GM21367 (cell line): ENCODE measurements around the gene AP1AR.
"Not testable (repeated sequence)": the region's sequence is repeated elsewhere in the genome, so short reads cannot be mapped to it uniquely, and the experiment has no call there.

ENCODE experiments used
- ATAC-seq: cut with Tn5 transposase; IDR thresholded peaks from one replicate; pipeline ENCODE4 v1.9.1; 2021; ENCODE audit not compliant: unreplicated experiment

The AP1AR gene

DNA sequence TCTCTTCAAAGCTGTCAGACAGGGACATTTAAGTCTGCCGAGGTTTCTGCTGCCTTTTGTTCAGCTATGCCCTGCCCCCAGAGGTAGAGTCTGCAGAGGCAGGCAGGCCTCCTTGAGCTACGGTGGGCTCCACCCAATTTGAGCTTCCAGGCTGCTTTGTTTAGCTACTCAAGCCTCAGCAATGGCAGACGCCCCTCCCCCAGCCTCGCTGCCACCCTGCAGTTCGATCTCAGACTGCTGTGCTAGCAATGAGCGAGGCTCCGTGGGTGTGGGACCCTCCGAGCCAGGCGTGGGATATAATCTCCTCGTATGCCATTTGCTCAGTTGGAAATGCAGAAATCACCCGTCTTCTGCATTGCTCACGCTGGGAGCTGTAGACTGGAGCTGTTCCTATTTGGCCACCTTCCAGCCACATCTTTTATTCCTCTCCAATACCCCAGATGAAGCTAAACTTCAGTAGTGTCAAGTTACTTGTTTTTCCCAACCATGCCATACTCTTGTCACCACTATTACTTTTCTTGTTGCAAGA, 77.7 kb downstream of the AP1AR start:
- ATAC-seq: not testable (repeated sequence)

DNA sequence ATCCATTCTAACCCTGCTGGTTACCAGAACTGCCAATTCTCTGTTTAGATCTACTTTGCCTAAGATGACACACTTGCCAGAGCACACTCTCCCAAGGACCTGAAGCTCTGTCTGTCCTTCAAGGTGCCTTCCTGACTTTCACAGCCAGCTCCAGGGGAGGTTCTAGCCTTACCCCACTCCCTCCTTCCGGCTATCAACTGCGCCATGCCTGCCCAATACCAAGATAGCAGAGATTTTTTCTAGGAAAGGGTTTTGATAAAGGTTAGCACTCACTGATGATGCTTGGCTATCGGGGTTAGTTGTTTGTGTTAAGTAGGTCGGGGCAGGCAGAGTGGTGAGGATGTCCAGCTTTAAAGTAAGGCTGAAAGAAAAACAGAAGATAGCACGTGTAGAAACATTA, 79.9 kb downstream of the AP1AR start:
- no peak for ATAC-seq

DNA sequence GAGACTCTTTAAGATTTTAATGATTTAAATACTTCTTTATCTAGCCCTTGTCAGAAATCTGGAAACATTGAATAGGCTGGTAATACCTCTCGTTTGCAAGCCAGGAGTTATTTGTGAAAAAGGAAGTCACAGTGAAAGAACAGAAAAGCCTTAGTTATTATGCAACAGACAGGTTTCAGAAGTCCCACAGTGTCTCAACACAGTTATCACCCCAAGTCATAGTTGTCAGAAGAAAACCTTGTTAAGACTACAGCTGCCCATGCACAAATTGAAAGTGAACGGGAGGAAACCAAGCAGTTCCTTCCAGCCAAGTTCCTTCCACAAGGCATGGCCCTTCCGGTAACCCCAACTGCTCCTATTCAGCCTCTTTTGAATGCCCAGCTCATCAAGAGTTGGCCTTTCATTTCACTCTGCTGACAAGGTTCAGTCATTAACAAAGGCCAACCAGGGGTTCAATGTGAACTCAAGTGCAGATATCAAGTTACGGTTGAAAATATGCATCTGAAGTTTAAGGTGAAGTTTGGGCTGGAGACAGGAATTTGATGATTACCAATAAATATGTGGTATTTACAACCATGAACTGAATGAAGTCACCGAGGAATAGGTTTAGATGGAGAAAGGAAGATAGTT, 81.1 kb downstream of the AP1AR start:
- ATAC-seq: peak; percentile 96

DNA sequence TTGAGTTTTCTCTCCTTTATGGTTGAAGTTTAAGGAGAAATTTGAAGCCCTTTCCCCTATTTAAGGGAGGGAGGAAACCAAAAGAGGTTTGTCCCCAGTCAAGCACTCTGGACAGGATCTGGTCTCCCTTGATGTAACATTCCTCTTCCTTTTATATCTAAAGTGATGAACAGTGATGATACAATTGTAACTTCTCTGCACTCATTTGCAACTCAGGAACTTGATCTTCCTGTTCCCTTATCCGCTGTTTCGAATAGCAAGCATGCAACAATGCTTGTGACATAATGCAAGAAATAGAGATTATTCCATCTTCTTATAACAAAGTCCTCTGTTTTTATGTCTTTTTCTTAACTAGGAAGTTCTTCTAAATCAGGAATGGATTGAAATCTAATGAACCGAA, 83.9 kb downstream of the AP1AR start:
- ATAC-seq: no peak

DNA sequence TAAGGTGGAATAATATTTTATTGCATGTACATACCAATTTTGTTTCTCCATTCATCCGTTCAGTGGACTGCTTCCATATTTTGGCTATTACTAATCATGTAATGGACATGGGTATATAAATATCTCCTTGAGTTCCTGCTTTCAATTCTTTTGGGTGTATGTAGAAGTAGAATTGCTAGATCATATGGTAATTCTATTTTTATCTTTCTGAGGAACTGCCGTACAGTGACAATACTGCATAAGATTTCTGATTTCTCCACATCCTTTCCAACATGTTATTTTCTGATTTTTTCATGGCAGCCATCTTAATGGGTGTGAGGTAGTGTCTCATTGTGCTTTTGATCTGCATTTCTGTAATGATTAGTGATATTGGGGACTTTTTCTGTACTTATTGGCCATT, 84.8 kb downstream of the AP1AR start:
- no peak for ATAC-seq

DNA sequence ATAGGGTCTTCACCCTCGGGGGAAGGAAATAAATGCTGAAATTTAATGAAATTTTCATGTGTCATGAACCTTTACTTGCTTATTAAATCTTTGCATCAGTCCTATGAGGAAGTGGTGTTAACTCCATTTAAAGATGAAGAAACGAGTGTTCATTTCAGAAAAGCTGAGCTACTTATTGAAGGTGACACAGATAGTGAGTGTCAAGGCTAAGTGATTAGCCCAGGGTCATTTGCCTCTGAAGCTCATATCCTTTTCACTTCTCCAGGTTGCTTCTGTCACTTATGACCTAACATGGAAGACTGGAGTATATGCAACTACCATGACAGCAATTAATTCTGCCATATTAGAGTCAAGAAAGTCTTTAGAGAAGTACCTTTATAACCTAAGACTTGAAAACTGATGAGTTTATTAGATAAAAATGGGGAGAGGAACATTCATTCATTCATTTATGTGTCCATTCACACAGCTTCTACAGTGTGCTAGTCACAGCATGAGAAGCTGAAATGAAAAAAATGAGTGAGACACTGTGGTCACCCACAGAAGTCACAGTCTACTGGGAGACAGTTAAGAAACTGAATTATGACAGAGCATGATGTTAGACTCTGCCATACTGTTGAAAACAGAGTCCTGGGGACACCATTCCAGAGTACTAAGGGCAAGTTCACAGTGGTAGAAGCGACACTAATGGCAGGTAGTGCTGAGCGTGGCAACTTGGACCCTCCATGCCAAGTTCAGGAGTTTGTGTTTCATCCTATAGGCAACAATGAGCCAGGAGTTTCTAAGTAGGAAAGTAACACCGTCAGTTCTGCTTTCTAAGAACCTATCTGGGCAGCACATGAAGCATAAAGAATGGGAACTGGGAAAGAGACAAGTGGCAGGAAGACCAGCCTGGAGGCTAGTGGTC, 86.9 kb downstream of the AP1AR start:
- ATAC-seq: peak; percentile 93
